ENCODE measurements around the gene PRKCH. TPM values are rescaled to one million over a fixed set of nuclear protein-coding genes. Genes with fewer than 3 reads are reported as not detected.

PRKCH gene
- total and polyA plus RNA-seq, 9 of the 15 experiments (the other 6 are each of a cell fraction or from before 2014, with no cell fraction given) = 0.61 to 4.4 (median 4.0) TPM

DNA sequence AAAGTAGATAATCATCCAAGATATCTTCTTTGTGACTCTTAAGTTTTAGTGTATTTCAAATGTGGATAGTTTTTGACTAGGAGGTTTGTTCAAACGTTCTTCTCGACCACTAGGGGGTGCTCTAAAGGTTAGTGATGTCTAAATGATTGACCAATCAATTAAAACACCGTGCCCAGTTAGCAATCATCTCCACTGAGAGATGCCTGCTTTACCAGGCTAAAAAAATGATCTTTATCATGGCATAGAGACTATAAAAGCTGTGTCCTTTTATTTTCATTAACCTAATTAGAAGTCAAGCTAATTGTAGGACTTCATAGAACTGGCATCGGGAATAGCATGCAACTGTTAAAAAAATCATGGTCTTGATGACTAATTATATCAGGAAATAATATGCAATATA lies 153.9 kb downstream of the PRKCH start:
- intact Hi-C loops (cut with micrococcal nuclease) (loop anchor here (1.0 to 5.0 kb wide), 3 partner anchors 252 to 362 kb away; no protein-coding TSS in a partner anchor), in situ Hi-C loops (cut with MboI) (no loop called here)
- peak; percentile 38 to 48 (median 45) for DNase-seq (ENCODE audit: extremely low read depth in 1 of 4, low spot score in 3 of 4)
- ATAC-seq = peak; percentile 62; the same call in 2 of the 3 replicates
- Histone ChIP-seq H3K27me3 (ENCODE audit: control insufficient read depth in 2 of 2, insufficient read depth in 2 of 2, low read length in 2 of 2) (no peaks in the 10 kb centered on the region), H3K9ac (ENCODE audit: insufficient read depth in 1 of 2, low read depth in 2 of 2, low read length in 2 of 2) (no peak overlapping the region), H3K4me1 (replicated peaks in 1 of 2; ENCODE audit: control insufficient read depth in 2 of 2, insufficient read depth in 2 of 2, low read length in 2 of 2) (peaks cover 0 to 3% of the 10 kb centered on the region in 2 experiments; a peak in 1 of 5 replicates), H3K27ac (ENCODE audit: extremely low read depth, low read depth, low read length) (no peak overlapping the region), H4K20me1 (replicated peaks; ENCODE audit: control insufficient read depth, insufficient read depth, low read length) (no peaks in the 10 kb centered on the region; the same call in 1 of the 2 replicates), H3K9me1 (ENCODE audit: control insufficient read depth, insufficient read depth, low read length) (no peaks in the 10 kb centered on the region), H3K4me2 (ENCODE audit: insufficient read depth, low read length) (no peak overlapping the region), H3K36me3 (ENCODE audit: control insufficient read depth, insufficient read depth, low read length) (no peaks in the 10 kb centered on the region), H3K4me3 (no peak overlapping the region), H3K79me2 (ENCODE audit: control insufficient read depth, insufficient read depth, low read length) (no peaks in the 10 kb centered on the region), H2AFZ (ENCODE audit: low read depth, low read length) (no peak overlapping the region), H3K9me3 (replicated peaks; ENCODE audit: control insufficient read depth, insufficient read depth, low read depth, low read length) (no peaks in the 10 kb centered on the region)
- 19% methylated on average over 4 of the region's 4 CpGs for WGBS (ENCODE audit: insufficient coverage, low coverage, missing lambda C conversion rate)
- no TSS peak for BruUV-seq (replicated peaks)
- ChIA-PET CTCF (ENCODE audit: low intra/inter-chr PET ratio) (interaction anchor here (0.6 to 1.0 kb wide), 2 partner anchors 256 to 354 kb away, joined by 3 to 4 read pairs; no protein-coding TSS in a partner anchor), POLR2A (no interaction called here)
- FAIRE-seq = peak; percentile 68
- TF ChIP-seq CEBPG (CRISPR knock-in tag; IDR thresholded peaks at IDR 0.05) (no peak), CEBPG (tag; conservative IDR thresholded peaks at IDR 0.05 in 1 of 2, IDR thresholded peaks at IDR 0.05 in 1 of 2) (peak in 1 of 2 experiments; percentile 50; a peak in 1 of 4 replicates), CTCF (IDR thresholded peaks at IDR 0.05 in 2 of 3, conservative IDR thresholded peaks at IDR 0.05 in 1 of 3; ENCODE audit: insufficient read depth in 2 of 3, low read depth in 1 of 3, low read length in 3 of 3) (peak; percentile 9 to 59 (median 52); a peak in 5 of 6 replicates), REST (IDR thresholded peaks at IDR 0.05; ENCODE audit: borderline replicate concordance) (peak; percentile 41; the same call in 1 of the 2 replicates), REST (CRISPR knock-in tag; IDR thresholded peaks at IDR 0.05; ENCODE audit: low read depth) (no peak), USF2 (CRISPR knock-in tag; IDR thresholded peaks at IDR 0.05) (no peak), RAD21 (CRISPR knock-in tag; conservative IDR thresholded peaks at IDR 0.05 in 1 of 2, IDR thresholded peaks at IDR 0.05 in 1 of 2) (peak; percentile 28 to 72)
- TF ChIP-seq, protein P1, sequence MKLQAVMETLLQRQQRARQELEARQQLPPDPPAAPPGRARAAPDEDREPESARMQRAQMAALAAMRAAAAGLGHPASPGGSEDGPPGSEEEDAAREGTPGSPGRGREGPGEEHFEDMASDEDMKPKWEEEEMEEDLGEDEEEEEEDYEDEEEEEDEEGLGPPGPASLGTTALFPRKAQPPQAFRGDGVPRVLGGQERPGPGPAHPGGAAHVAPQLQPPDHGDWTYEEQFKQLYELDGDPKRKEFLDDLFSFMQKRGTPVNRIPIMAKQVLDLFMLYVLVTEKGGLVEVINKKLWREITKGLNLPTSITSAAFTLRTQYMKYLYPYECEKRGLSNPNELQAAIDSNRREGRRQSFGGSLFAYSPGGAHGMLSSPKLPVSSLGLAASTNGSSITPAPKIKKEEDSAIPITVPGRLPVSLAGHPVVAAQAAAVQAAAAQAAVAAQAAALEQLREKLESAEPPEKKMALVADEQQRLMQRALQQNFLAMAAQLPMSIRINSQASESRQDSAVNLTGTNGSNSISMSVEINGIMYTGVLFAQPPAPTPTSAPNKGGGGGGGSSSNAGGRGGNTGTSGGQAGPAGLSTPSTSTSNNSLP (IDR thresholded peaks at IDR 0.05; ENCODE audit: borderline replicate concordance, low read depth, low read length) = 0 out of 2 replicates have a peak, but pooled peaks have one; percentile 19
